ENCODE measurements around the gene COL6A6.

GRCh38 chr3:130529486-130530215 is 12.7 kb downstream of the COL6A6 start:
- TF ChIP-seq, protein P1, sequence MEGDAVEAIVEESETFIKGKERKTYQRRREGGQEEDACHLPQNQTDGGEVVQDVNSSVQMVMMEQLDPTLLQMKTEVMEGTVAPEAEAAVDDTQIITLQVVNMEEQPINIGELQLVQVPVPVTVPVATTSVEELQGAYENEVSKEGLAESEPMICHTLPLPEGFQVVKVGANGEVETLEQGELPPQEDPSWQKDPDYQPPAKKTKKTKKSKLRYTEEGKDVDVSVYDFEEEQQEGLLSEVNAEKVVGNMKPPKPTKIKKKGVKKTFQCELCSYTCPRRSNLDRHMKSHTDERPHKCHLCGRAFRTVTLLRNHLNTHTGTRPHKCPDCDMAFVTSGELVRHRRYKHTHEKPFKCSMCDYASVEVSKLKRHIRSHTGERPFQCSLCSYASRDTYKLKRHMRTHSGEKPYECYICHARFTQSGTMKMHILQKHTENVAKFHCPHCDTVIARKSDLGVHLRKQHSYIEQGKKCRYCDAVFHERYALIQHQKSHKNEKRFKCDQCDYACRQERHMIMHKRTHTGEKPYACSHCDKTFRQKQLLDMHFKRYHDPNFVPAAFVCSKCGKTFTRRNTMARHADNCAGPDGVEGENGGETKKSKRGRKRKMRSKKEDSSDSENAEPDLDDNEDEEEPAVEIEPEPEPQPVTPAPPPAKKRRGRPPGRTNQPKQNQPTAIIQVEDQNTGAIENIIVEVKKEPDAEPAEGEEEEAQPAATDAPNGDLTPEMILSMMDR (IDR thresholded peaks at IDR 0.05) = no peak
- TF ChIP-seq POLR2AphosphoS5 (IDR thresholded peaks at IDR 0.05; ENCODE audit: insufficient read depth in 1 of 2, low read depth in 1 of 2) (no peak), POLR2A (IDR thresholded peaks at IDR 0.05) (no peak)
